ENCODE data around the gene NHSL2.
"Not testable (repeated sequence)": the region's sequence is repeated elsewhere in the genome, so short reads cannot be mapped to it uniquely, and the experiment has no call there.

Gene NHSL2

DNA sequence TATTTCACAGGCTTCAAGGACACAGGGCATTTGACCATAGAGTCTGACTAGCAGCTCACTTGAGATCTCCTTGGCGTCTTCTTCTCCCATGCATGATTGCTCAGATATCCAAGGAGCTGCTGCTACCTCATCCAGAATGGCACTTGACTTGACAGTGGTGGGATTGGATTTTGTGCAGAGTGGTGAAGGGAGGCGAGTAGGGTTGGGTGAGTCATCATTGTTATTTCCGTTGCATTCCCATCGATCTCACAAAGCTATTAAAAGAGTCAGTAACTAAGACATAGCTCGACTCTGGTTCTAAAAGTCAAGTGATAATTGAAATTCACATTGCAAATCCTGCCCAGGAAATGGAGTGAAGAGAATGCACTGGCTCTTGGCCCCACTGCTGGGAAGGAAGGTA lies 27.7 kb downstream of the NHSL2 start:
- H3K27me3 ChIP-seq (ENCODE audit: low read depth), result no peaks in the 10 kb centered on the region
- H3K9me3 ChIP-seq, result no peaks in the 10 kb centered on the region
- DNase-seq (ENCODE audit: low spot score in 2 of 2), result no peak
- no peaks in the 10 kb centered on the region for H3K36me3 ChIP-seq (replicated peaks)
- no peak overlapping the region for H3K4me3 ChIP-seq
- in situ Hi-C loops (cut with MboI; ENCODE audit: low sequenced_read_pairs), result no loop called here
- 0 out of 2 replicates have a peak, but pooled peaks cover 1% of the 10 kb centered on the region for H3K4me1 ChIP-seq

DNA sequence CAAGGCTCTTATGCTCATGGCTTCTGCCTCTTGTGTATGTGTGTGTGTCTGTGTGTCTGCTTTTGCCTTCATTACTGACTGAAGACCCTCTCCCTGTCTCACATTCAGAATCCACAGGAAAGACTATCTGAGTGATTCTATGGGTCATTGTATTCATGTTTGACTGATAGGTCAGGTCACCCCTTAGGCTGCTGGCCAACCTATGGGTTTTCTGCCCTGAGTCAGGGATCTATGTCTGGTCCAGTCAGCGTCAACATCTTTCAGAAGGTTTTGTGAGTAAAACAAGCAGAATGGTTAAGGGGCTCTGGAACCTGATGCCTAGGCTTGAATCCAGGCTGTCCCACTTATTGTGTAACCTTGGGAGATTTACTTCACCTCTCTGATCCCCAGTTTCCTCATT lies 30.5 kb downstream of the NHSL2 start:
- no peak overlapping the region for H3K4me3 ChIP-seq
- no peaks in the 10 kb centered on the region for H3K27me3 ChIP-seq (ENCODE audit: low read depth)
- in situ Hi-C loops (cut with MboI; ENCODE audit: low sequenced_read_pairs), result no loop called here
- DNase-seq (ENCODE audit: low spot score in 2 of 2), result no peak
- H3K36me3 ChIP-seq (replicated peaks), result no peaks in the 10 kb centered on the region
- no peaks in the 10 kb centered on the region for H3K9me3 ChIP-seq
- H3K4me1 ChIP-seq, result 0 out of 2 replicates have a peak, but pooled peaks cover 4% of the 10 kb centered on the region

DNA sequence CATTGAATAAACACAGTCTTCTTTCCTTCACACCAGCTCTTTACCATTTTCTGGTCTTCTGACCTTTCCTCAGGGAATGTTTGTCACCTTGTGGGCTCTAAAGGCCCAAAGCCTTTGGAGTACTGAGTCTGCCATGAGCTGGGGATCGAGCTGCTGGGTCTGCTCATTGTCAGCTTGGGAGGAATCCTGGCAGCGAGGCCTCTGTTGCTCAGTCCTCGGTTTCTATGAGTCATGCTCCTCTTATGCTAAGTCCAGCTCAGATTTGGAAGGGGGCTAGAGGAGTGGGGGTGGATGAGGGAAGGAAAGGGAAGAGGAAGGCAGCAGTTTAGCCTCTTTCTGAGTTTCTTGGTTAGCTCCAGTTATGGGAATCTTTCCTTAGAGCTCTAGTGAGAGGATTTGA lies 31.1 kb downstream of the NHSL2 start:
- H3K9me3 ChIP-seq, result no peaks in the 10 kb centered on the region
- H3K27me3 ChIP-seq (ENCODE audit: low read depth), result no peaks in the 10 kb centered on the region
- no peak for DNase-seq (ENCODE audit: low spot score in 2 of 2)
- 0 out of 2 replicates have a peak, but pooled peaks cover 4% of the 10 kb centered on the region for H3K4me1 ChIP-seq
- H3K36me3 ChIP-seq (replicated peaks), result no peaks in the 10 kb centered on the region
- in situ Hi-C loops (cut with MboI; ENCODE audit: low sequenced_read_pairs), result no loop called here
- H3K4me3 ChIP-seq, result no peak overlapping the region

DNA sequence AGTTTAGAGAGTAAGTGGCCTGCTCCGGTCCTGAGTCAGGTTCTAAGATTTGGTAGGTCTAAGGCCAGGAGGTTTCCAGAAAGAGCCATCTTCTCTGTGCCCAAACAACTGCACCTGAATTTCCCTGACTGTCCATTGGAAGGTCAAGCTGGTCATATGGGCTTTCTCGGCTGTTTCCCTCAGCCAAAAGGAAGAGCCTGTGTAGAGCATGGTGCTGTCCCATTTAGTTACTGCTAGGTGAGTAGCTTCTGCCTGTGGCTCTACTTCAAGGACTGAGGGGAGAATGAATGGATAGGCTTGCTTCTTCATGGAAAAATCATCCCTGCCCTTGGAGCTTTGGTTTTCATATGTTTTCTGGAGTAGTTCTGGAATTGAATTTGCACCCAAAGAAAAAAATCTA lies 33.7 kb downstream of the NHSL2 start:
- no peak for DNase-seq (ENCODE audit: low spot score in 2 of 2)
- H3K36me3 ChIP-seq (replicated peaks), result no peaks in the 10 kb centered on the region
- H3K9me3 ChIP-seq, result no peaks in the 10 kb centered on the region
- in situ Hi-C loops (cut with MboI; ENCODE audit: low sequenced_read_pairs), result no loop called here
- 0 out of 2 replicates have a peak, but pooled peaks cover 4% of the 10 kb centered on the region for H3K4me1 ChIP-seq
- no peak overlapping the region for H3K4me3 ChIP-seq
- no peaks in the 10 kb centered on the region for H3K27me3 ChIP-seq (ENCODE audit: low read depth)

DNA sequence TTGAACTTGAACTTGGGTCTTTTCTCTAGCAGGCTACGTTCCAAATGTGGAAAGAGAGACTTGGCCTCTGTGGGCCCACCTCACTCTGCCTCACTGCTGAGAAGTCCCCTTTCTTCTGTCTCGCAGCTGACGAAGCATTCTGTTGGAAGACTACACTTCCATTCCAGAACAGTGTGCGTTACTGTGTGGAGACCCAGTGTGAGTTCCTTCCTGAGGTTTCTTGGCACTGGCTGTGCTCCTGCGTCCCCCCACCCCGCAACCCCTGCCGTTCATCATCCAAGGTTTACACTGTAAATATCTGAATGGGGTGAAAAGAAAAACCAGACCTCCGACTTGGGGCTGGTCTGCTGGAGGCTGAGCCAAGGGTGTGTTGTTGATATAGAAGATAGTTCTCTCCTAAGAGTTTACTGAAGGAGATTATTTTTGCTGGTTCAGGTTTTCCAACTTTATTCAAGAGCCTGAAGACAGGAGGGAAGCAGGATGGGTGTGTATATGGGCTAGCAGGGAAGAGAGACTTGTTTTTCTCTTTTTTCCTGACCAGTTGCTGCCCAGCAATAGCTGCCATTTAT lies 34.7 kb downstream of the NHSL2 start:
- Histone ChIP-seq H3K4me3 (no peak overlapping the region), H3K27me3 (ENCODE audit: low read depth) (no peaks in the 10 kb centered on the region), H3K4me1 (0 out of 2 replicates have a peak, but pooled peaks cover 4% of the 10 kb centered on the region), H3K9me3 (no peaks in the 10 kb centered on the region), H3K36me3 (replicated peaks) (no peaks in the 10 kb centered on the region)
- in situ Hi-C loops (cut with MboI; ENCODE audit: low sequenced_read_pairs), result no loop called here
- no peak for DNase-seq (ENCODE audit: low spot score in 2 of 2)

DNA sequence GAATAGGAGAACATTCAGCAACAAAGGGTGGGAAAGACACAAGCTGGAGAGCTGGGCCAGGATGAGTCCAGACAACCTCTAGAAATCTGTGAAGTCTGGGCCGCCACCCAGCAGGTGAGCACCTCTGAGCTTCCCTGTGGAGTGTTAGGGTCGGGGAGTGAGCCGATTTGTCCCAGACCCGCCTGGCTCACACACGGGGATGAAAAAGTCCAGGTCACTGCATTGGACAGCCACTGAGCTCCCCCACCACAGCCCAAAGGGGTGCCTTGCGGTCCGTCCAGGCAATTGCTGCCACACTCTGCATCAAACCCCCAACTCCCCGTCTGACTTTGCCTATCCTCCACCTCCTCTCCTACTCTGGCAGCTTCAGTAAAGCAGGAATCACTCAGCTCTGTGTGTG lies 38.7 kb downstream of the NHSL2 start:
- Histone ChIP-seq H3K9me3 (no peaks in the 10 kb centered on the region), H3K36me3 (replicated peaks) (no peaks in the 10 kb centered on the region), H3K27me3 (ENCODE audit: low read depth) (no peaks in the 10 kb centered on the region), H3K4me1 (no peaks in the 10 kb centered on the region), H3K4me3 (no peak overlapping the region)
- DNase-seq (ENCODE audit: low spot score in 2 of 2), result no peak
- in situ Hi-C loops (cut with MboI; ENCODE audit: low sequenced_read_pairs), result no loop called here

DNA sequence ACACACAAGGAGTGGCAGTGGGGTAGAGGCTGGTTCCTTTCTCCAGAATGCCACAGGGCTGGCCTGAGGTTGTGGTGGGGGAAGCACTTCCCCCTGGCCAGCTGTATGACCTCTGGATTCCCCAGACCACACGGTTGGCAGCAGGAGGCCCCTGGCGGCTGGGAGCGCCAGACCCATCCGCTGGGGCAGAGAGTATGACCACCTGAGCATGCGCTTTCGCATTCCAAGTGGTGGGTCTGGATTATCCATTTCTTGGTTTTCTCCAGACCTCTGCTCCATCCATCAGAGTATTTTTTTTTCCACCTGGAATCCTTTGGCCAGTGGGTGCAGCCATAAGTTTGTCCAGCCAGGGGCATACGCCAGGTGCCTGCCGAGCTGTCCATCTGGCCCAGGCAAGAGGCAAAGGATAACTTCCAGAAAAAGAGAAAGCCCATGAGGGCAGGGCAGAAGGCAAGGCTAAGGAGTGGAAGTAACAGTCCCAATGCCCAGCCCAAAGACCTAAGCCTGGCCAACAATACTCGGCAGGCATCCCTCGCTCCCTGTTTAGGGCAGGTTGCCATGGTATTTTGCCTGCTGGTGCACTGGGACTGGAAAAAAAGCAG lies 39.3 kb downstream of the NHSL2 start:
- in situ Hi-C loops (cut with MboI; ENCODE audit: low sequenced_read_pairs), result no loop called here
- DNase-seq (ENCODE audit: low spot score in 2 of 2), result no peak
- no peaks in the 10 kb centered on the region for H3K36me3 ChIP-seq (replicated peaks)
- no peaks in the 10 kb centered on the region for H3K27me3 ChIP-seq (ENCODE audit: low read depth)
- H3K4me1 ChIP-seq, result no peaks in the 10 kb centered on the region
- H3K9me3 ChIP-seq, result no peaks in the 10 kb centered on the region
- H3K4me3 ChIP-seq, result no peak overlapping the region

DNA sequence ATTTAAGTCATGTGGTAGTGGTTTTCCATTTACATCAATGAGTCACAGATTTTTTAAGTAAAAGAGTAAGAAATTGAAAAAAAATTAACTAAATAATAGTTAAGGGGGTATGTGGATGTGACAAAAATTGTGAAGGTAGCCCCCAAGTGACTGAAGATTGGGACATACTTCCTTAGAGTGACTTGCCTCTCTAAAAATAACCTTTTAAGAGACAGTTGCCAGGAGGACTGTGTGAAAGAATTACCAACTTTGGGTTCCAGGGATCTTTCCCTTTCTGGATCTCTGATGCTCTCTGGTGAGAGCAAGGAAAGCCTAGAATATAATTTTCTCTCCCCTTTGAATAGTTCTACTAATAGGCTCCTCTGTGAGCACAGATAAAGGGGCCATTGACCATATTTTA lies 42.7 kb downstream of the NHSL2 start:
- Histone ChIP-seq H3K36me3 (replicated peaks) (no peaks in the 10 kb centered on the region), H3K4me3 (no peak overlapping the region), H3K27me3 (ENCODE audit: low read depth) (no peaks in the 10 kb centered on the region), H3K9me3 (no peaks in the 10 kb centered on the region), H3K4me1 (peaks cover 10% of the 10 kb centered on the region)
- in situ Hi-C loops (cut with MboI; ENCODE audit: low sequenced_read_pairs), result no loop called here
- DNase-seq (ENCODE audit: low spot score in 2 of 2), result no peak

DNA sequence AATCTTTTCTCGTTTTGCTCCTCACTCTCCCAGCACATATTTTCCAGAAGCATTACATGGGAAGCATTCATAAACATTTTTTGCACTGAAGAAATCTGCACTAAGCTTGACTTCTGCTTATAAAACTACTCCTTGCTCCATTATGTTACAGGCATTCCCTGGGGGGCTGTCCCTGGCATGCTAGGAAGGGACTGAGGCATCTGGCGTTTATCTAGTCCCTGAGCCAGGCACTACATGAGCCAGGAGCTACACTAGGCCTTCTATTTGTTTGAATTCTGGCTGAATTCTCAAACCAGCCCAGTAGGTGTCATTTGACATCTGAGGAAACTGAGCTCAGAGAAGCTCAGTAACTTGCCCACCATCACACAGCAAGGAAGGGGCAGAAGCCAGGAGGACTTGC lies 43.3 kb downstream of the NHSL2 start:
- Histone ChIP-seq H3K4me3 (no peak overlapping the region), H3K36me3 (replicated peaks) (no peaks in the 10 kb centered on the region), H3K27me3 (ENCODE audit: low read depth) (no peaks in the 10 kb centered on the region), H3K4me1 (peaks cover 13% of the 10 kb centered on the region), H3K9me3 (no peaks in the 10 kb centered on the region)
- in situ Hi-C loops (cut with MboI; ENCODE audit: low sequenced_read_pairs), result no loop called here
- no peak for DNase-seq (ENCODE audit: low spot score in 2 of 2)

DNA sequence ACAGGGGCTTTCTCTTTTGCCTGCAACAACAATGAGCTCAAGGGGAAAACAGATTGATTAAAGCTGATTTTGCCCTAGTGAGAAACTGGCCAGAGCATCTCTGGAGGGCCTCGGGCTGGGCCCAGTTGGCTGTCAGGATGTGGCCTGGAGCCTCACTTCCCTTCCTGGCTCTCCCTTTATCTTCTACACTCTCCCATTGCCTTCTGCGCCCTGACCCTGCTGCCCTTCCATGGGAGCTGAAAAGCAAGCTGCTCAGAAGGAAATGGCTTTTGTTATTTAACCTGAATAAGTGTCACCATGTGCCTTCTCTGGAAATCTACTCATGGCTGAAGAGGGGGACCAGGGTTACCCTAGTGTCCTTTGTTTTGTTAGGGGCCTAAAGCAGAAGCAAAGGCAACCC lies 43.8 kb downstream of the NHSL2 start:
- H3K4me3 ChIP-seq, result no peak overlapping the region
- no peaks in the 10 kb centered on the region for H3K36me3 ChIP-seq (replicated peaks)
- no peaks in the 10 kb centered on the region for H3K9me3 ChIP-seq
- in situ Hi-C loops (cut with MboI; ENCODE audit: low sequenced_read_pairs), result no loop called here
- peaks cover 13% of the 10 kb centered on the region for H3K4me1 ChIP-seq
- no peak for DNase-seq (ENCODE audit: low spot score in 2 of 2)
- no peaks in the 10 kb centered on the region for H3K27me3 ChIP-seq (ENCODE audit: low read depth)

DNA sequence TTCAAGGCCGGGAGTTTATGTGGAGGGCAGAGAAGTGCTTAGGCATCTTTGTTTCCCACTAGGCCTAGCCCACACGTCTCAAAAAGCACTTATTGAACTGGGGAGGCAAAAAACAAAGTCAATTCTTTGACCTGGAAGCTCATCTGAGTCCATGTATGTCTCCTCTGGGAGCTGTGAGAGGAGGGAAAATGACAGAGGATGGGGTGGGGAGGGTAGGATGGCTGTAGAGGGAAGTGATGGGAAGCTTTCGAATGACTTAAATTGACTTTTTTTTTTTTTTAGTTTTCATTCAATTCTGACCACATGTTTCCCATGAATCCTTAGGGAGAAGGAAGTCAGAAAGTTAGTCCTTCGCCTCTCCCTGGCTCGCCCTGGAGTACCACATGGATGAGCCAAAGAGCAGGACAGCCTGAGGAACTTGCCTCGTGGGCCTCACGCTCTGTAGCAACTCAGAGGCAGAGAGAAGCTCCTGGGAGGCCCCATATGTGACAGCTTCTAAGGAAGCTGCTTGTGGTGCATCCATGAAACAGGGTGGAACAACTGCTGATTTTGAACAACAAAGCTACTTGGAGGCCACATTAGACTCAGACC lies 45.0 kb downstream of the NHSL2 start:
- H3K36me3 ChIP-seq (replicated peaks), result no peaks in the 10 kb centered on the region
- H3K9me3 ChIP-seq, result no peaks in the 10 kb centered on the region
- in situ Hi-C loops (cut with MboI; ENCODE audit: low sequenced_read_pairs), result no loop called here
- no peak overlapping the region for H3K4me3 ChIP-seq
- no peak for DNase-seq (ENCODE audit: low spot score in 2 of 2)
- peaks cover 13% of the 10 kb centered on the region for H3K4me1 ChIP-seq
- H3K27me3 ChIP-seq (ENCODE audit: low read depth), result no peaks in the 10 kb centered on the region

DNA sequence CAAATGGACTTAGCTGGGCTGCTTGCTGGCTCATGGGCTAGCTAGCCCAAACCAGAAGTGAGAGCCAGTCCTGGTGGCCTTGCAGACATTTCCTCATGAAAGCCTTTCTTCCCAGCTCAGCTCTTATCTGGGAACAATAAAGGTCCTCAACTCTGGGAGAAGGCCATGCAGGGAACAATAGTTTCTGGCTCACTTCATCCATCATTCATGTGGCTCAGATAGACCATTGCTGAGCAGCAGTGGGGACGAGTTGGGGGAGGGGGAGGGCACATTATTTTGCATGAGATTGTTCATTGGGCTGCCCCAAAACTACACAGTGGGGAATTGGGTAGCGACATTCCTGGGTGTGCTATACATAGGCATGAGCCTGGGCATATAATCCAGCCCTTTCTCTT lies 47.6 kb downstream of the NHSL2 start:
- in situ Hi-C loops (cut with MboI; ENCODE audit: low sequenced_read_pairs), result no loop called here
- no peaks in the 10 kb centered on the region for H3K36me3 ChIP-seq (replicated peaks)
- H3K4me1 ChIP-seq, result peaks cover 13% of the 10 kb centered on the region
- no peaks in the 10 kb centered on the region for H3K9me3 ChIP-seq
- peak in 1 of 2 experiments; percentile 26 for DNase-seq (ENCODE audit: low spot score in 2 of 2)
- H3K4me3 ChIP-seq, result no peak overlapping the region
- no peaks in the 10 kb centered on the region for H3K27me3 ChIP-seq (ENCODE audit: low read depth)

DNA sequence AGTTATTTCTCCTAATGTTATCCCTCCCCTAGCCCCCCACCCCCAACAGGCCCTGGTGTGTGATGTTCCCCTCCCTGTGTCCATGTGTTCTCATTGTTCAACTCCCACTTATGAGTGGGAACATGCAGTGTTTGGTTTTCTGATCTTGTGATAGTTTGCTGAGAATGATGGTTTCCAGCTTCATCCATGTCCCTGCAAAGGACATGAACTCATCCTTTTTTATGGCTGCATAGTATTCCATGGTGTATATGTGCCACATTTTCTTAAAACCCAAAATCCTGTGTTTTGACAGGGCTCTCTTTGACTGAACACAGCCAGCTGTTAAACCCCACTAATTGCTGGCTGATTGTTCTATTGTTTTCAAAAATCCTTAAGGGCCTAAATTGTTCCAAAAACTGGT lies 53.5 kb downstream of the NHSL2 start:
- H3K4me3 ChIP-seq; H3K4me1 ChIP-seq; DNase-seq (ENCODE audit: low spot score in 2 of 2); H3K27me3 ChIP-seq (ENCODE audit: low read depth); H3K9me3 ChIP-seq; H3K36me3 ChIP-seq (replicated peaks); in situ Hi-C loops (cut with MboI; ENCODE audit: low sequenced_read_pairs): not testable (repeated sequence)

DNA sequence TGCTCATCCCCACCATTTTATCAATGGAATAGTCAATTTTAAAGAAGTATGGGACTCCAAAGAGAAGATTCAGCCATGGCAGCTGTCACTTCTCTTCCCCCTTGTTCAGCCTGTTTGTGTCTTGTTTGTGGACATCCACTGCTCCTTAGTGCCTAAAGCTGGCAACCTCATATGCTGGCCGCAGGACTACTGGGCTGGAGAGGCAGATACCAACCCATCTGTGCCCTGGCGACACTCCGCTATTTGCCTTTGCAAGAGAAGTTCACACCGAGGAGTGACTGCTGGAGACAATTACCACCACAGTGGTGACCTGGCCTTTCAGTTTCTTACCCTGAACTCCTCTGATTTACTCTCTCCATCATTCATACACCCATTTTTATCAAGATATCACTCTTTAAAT lies 64.3 kb downstream of the NHSL2 start:
- H3K27me3 ChIP-seq (ENCODE audit: low read depth), result no peaks in the 10 kb centered on the region
- in situ Hi-C loops (cut with MboI; ENCODE audit: low sequenced_read_pairs), result no loop called here
- DNase-seq (ENCODE audit: low spot score in 2 of 2), result no peak

More for the DNA sequence above, 64.3 kb downstream of the NHSL2 start:
- H3K4me3 ChIP-seq, result no peak overlapping the region
- H3K9me3 ChIP-seq, result no peaks in the 10 kb centered on the region
- H3K36me3 ChIP-seq (replicated peaks), result no peaks in the 10 kb centered on the region
- peaks cover 4% of the 10 kb centered on the region; the same call in 1 of the 2 replicates for H3K4me1 ChIP-seq

All from HAP-1 (cell line).